ENCODE data around the gene ITSN1.
"Not testable (repeated sequence)": the region's sequence is repeated elsewhere in the genome, so short reads cannot be mapped to it uniquely, and the experiment has no call there.

ITSN1 gene

GRCh38 chr21:33684068-33684467 is 41.8 kb downstream of the ITSN1 start:
- DNase-seq, result no peak

GRCh38 chr21:33684923-33685560 is 42.7 kb downstream of the ITSN1 start:
- DNase-seq, result no peak

- no peak for DNase-seq
Observed at GRCh38 chr21:33685613-33686197, 43.4 kb downstream of the ITSN1 start.

- no peak for DNase-seq
Observed at GRCh38 chr21:33686386-33686785, 44.1 kb downstream of the ITSN1 start.

- no peak for DNase-seq
Observed at GRCh38 chr21:33687634-33688033, 45.3 kb downstream of the ITSN1 start.

GRCh38 chr21:33688353-33688752 is 46.1 kb downstream of the ITSN1 start:
- DNase-seq, result no peak

- DNase-seq, result no peak
Observed at GRCh38 chr21:33690874-33691273, 48.6 kb downstream of the ITSN1 start.

- DNase-seq, result no peak
Observed at GRCh38 chr21:33691945-33692603, 49.8 kb downstream of the ITSN1 start.

- no peak for DNase-seq
Observed at GRCh38 chr21:33695813-33696212, 53.5 kb downstream of the ITSN1 start.

GRCh38 chr21:33696465-33696864 is 54.2 kb downstream of the ITSN1 start:
- no peak for DNase-seq

- no peak for DNase-seq
Observed at GRCh38 chr21:33698087-33698860, 56.0 kb downstream of the ITSN1 start.

GRCh38 chr21:33699277-33699676 is 57.0 kb downstream of the ITSN1 start:
- no peak for DNase-seq

GRCh38 chr21:33700491-33700890 is 58.2 kb downstream of the ITSN1 start:
- DNase-seq, result no peak

GRCh38 chr21:33703750-33704606 is 61.7 kb downstream of the ITSN1 start:
- no peak for DNase-seq

GRCh38 chr21:33707846-33708245 is 65.5 kb downstream of the ITSN1 start:
- no peak for DNase-seq

GRCh38 chr21:33708874-33709273 is 66.6 kb downstream of the ITSN1 start:
- DNase-seq, result no peak

GRCh38 chr21:33712022-33712803 is 69.9 kb downstream of the ITSN1 start:
- no peak for DNase-seq

- DNase-seq, result no peak
Observed at GRCh38 chr21:33721081-33721480, 78.8 kb downstream of the ITSN1 start.

GRCh38 chr21:33729139-33729538 is 86.8 kb downstream of the ITSN1 start:
- DNase-seq, result not testable (repeated sequence)

- DNase-seq, result no peak
Observed at GRCh38 chr21:33729641-33730040, 87.3 kb downstream of the ITSN1 start.

GRCh38 chr21:33731447-33731846 is 89.1 kb downstream of the ITSN1 start:
- DNase-seq, result no peak

- DNase-seq, result no peak
Observed at GRCh38 chr21:33732038-33732437, 89.7 kb downstream of the ITSN1 start.

Measured in NCI-H526 treated with DMSO at 0.1 percent for 48 hours (cell line).